Left forelimb (tissue), 1 donor: ENCODE measurements around the gene PTPRB.
"Not testable (repeated sequence)": the region's sequence is repeated elsewhere in the genome, so short reads cannot be mapped to it uniquely, and the experiment has no call there.

Source experiments
- DNase-seq: peaks from one replicate; pipeline ENCODE4 v3.0.0-alpha.2; 2018; ENCODE audit warnings: low spot score

The PTPRB gene

GRCh38 chr12:70540996-70541395, 96.2 kb downstream of the PTPRB start:
- DNase-seq, result no peak

DNA sequence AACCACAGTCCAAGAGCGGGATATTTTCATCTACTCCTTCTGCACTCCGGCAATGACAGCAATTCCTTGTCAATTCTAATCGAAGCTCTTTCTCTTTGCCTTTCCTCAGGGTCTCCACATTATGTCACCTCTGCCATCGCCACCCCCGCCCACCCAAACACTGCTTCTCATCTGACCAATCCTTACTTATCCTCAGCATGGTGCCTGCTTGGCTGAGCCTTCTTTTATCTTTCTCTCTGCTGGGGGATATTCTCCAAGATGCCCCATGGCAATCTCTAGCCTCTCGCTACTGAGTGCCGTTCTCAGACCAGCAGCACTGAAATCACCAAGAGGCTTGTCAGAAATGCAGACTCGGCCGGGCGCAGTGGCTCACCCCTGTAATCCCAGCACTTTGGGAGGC, 100.6 kb downstream of the PTPRB start:
- DNase-seq, result no peak

- DNase-seq, result no peak
Measured at GRCh38 chr12:70535896-70536374, 101.3 kb downstream of the PTPRB start.

DNA sequence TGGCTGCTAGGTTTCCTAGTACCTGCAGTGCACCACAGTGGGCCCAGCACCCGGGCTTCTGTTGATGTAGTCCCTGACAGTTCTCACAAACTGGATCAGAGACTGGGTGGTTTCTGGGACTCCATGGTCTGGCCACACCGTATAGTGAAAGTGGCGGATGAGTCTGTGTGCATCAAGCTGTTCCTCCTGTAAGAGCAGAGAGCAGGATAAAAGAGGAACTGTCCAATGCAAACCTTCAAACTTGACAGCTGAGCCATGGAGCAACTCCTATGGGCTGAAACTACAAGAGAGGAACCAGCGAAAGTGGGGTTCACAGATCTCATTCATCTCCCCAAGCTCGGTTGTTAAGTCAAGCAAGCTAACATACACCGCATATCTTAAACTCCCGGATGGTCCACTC, 102.8 kb downstream of the PTPRB start:
- no peak for DNase-seq

DNA sequence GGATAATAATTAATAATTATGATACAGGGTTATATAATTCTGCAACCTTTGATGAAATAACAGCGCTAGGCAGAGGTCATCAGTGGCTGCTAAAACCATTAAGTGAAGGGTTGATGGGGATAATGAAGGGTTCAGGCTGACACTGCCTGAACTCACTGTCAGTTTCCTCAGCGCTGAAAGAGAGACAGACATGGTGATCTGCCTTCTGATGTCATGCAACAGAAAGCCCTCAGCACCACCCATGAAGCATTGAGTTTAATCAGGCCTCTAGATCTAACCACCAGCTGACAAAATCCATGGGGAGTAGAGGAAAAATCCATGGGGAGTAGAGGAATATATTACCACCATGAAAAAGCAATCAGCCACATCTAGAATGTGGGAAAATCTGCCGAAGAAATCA, 107.6 kb downstream of the PTPRB start:
- no peak for DNase-seq

DNA sequence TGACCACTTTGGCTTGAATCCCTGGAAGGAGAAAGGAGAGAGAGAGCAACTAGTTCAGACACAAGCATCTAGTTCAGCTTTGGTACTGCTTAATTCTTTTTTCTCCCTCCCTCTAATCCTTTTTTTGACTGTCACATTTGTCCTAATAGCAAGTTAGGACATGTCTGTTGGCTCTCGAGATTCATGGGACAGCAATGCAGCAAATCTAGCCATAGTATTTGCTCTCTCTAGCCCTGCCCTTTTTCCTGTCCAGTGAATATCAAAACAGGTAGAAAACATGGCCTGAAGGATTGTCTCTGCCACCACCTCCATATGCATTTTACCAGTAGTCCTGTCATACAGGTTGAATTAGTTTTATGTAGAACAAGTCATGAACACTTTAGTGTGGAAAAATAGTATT, 116.4 kb downstream of the PTPRB start:
- DNase-seq, result no peak

DNA sequence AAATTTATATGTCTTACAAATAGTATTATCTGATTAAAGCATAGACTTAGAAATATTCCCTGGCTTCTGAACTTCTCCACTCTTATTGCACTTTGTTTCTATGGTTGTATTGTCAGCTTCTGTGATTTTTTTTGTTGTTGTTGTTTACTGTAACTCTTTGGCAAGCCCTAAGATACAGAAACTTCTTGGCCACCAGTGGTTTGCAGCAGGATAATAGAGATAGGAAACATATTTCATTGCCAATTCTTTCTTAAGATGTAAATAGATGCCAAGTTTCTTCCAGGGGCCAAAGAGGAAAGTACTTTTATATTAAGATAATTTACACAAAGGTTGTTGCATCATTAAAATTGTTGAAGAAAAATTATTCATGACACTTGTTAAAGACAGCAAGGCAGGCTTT, 123.8 kb downstream of the PTPRB start:
- no peak for DNase-seq

DNA sequence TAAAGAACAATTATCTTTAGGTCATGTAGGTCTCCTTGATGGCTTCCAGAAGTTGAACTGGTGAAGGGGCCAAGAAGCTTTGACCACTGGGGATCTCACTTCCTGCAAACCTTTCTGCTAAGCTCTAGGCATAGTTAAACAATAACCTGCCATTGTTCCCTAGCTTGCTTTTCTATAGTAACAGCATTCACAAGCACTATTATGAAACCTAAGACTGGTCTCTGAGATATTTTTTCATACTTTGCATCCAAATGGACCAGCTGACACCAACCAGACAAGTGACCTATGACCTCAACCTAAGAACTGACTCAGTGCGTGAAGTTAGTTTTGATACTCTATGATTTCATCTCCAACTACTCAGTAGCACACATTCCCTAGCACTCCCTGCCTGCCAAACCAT, 129.1 kb downstream of the PTPRB start:
- no peak for DNase-seq

- no peak for DNase-seq
Measured at GRCh38 chr12:70507442-70507841, 129.8 kb downstream of the PTPRB start.

DNA sequence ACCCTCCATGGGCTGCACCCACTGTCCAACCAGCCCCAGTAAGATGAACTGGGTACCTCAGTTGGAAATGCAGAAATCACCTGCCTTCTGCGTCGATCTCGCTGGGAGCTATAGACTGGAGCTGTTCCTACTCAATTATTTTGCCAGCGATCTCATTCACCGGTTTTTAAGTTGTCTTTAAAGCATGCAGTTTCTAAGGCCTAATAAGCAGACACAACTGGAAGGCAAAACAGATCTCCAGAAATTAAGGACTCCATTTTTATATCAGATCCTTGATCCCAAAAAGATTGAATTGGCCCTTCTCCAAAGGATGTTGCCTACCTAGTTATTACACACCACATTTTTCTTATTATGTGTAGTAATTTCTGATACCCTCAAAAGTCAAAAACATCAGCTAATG, 139.7 kb downstream of the PTPRB start:
- DNase-seq, result no peak

DNA sequence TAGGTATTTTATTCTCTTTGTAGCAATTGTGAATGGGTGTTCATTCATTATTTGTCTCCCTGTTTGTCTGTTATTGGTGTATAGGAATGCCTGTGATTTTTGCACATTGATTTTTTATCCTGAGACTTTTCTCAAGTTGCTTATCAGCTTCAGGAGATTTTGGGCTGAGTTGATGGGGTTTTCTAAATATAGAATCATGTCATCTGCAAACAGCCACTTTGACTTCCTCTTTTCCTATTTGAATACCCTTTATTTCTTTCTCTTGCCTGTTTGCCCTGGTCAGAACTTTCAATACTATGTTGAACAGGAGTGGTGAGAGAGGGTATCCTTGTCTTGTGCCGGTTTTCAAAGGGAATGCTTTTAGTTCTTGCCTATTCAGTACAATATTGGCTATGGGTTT, 144.3 kb downstream of the PTPRB start:
- DNase-seq, result not testable (repeated sequence)

DNA sequence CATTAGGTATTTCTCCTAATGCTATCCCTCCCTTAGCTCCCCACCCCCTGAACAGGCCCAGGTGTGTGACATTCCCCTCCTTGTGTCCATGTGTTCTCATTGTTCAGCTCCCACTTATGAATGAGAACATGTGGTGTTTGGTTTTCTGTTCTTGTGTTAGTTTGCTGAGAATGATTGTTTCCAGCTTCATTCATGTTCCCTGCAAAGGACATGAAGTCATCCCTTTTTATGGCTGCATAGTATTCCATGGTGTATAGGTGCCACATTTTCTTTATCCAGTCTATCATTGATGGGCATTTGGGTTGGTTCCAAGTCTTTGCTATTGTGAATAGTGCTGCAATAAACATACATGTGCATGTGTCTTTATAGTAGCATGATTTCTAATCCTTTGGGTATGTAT, 146.3 kb downstream of the PTPRB start:
- not testable (repeated sequence) for DNase-seq

GRCh38 chr12:70487440-70487839, 149.8 kb downstream of the PTPRB start:
- no peak for DNase-seq

- no peak for DNase-seq
Measured at GRCh38 chr12:70486588-70486987, 150.6 kb downstream of the PTPRB start.

DNA sequence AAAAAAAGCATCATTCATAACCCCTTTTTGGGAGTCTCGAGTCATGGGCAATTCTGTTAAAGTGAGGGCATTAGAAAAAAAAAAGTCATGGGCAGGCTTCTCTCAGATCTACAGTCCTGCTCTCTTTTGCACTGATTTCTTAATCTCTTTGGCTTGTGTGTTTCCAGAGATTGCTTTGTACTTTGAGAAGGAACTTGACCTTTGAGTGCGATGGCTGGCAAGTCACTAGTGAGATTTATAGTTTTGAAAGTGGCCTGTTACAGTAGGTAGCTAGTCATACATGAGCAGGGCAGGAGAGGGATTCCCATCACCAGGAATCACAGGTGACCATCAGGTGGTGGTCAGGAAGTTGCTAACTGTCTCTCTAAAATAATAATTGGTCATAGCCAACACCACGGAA, 151.5 kb downstream of the PTPRB start:
- DNase-seq, result no peak

DNA sequence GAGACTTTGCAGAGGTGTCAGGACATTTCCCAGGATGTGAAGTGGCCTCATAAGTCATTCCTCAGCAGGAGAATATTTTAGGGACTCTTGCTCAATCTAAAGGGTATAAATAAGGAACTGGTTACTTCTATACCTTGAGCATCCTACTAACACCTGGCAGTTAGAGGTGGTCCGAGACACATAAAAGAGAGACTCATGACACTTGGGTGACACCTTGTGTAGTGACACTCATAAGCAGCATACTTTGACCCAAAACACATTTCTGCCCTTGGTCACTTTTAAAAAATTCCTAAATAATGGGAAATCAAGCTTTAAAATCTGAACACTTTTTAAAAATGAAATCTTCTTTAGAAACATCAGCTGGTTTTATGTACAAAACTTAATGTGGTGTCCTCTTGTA, 152.8 kb downstream of the PTPRB start:
- DNase-seq, result no peak

DNA sequence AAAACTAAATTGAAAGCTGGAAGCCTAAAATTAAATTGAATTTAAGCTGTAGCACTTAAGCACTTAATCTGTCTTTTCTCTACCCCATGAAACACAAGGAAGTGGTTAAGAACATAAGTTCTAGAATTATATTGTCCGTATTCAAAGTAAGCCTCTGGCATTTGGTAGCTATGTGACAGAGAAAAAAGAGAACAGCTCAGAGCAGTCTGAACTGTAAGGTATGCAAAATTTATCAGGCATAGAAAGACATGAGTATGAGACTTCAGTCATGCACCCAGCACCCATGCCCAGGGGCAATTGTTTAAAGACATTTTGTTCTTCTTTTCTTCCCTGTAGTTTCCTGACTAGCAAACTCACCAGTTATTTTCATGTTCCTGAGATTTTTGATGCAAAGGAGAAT, 154.5 kb downstream of the PTPRB start:
- no peak for DNase-seq

DNA sequence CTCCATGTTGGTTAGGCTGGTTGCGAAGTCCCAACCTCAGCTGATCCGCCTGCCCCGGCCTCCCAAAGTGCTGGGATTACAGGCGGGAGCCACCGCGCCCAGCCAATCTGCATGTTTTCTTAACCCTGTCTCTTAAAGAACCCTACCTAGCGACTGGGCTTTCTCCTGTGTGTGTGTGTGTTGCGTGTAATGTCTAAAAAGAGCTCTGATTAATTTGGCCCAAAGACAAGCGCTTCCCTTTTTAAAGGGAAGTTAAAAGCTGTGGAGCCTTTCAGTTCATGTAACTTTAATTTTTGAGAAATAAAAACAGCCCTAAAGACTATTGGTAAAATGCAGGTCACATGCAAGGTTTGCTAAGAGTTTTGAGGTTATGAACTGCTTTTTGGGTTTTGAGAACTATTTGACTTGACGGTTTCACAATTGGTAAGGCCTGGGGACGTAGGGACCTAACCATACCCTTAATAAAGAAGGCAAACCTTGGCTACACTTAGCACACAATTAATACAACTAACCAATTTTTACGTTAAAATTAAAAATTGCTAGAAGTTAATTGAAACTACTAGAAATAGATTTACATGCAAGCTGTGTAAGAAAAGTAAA, 167.9 kb downstream of the PTPRB start:
- no peak for DNase-seq

- no peak for DNase-seq
Measured at GRCh38 chr12:70468741-70469140, 168.5 kb downstream of the PTPRB start.

GRCh38 chr12:70467918-70468733, 169.1 kb downstream of the PTPRB start:
- DNase-seq, result no peak

DNA sequence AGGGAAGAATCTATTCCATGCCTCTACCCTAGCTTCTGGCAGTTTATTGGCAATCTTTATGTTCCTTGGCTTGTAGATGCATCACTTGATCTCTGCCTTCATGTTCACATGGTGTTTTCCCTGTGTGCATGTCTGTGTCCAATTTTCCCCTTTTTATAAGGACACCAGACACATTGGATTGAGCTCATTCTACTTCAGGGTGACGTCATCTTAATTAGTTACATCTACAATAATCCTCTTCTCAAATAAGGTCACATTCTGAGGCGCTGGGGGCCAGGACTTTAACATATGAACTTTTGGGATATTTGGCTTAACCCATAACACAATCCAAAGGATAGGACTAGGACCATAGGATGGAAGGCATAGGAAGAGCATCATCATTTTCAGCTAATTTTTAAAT, 169.8 kb downstream of the PTPRB start:
- no peak for DNase-seq

GRCh38 chr12:70466753-70467152, 170.5 kb downstream of the PTPRB start:
- no peak for DNase-seq
